Activated B cell treated with CpG ODN at 0.5 μM for 24 hours (primary cell): ENCODE measurements around the gene RPL27. TPM values are rescaled to one million over a fixed set of nuclear protein-coding genes. Genes with fewer than 3 reads are reported as not detected.

Experiments
- ATAC-seq: fragments of 200-7000 bp; cut with Tn5 transposase; one replicate; pipeline ENCODE4 v1.10.0; 2021; ENCODE audit warnings: low read depth, mild to moderate bottlenecking, moderate library complexity
- CTCF ChIA-PET: fragments of 350-600 bp; sonication (Branson Sonifier 250); formaldehyde crosslinking; loops from one replicate; lab custom pipeline; 2021; ENCODE audit warnings: antibody characterized with exemption; lab: Charles Lee
- POLR2A ChIA-PET: fragments of 350-600 bp; sonication (Branson Sonifier 250); formaldehyde crosslinking; loops from one replicate; lab custom pipeline; 2021; ENCODE audit warnings: antibody characterized with exemption; lab: Charles Lee
- DNase-seq: peaks from one replicate; pipeline ENCODE4 v3.0.0; 2022
- H3K27ac Mint-ChIP-seq: one replicate; pipeline ENCODE4 v1.8.0; 2020; ENCODE audit warnings: mixed read lengths
- H3K27me3 Mint-ChIP-seq: one replicate; pipeline ENCODE4 v1.8.0; 2021; ENCODE audit warnings: mixed read lengths
- H3K36me3 Mint-ChIP-seq: one replicate; pipeline ENCODE4 v1.8.0; 2021; ENCODE audit warnings: low read depth, mixed read lengths
- H3K4me1 Mint-ChIP-seq: one replicate; pipeline ENCODE4 v1.8.0; 2021; ENCODE audit warnings: mixed read lengths
- H3K4me3 Mint-ChIP-seq: one replicate; pipeline ENCODE4 v1.8.0; 2020; ENCODE audit warnings: mild to moderate bottlenecking, mixed read lengths
- H3K9me3 Mint-ChIP-seq: one replicate; pipeline ENCODE4 v1.8.0; 2020; ENCODE audit warnings: mixed read lengths
- CTCF ChIP-seq: fragments of 200-600 bp; IDR thresholded peaks from one replicate; pipeline ENCODE4 v1.8.0; 2022; ENCODE audit warnings: antibody characterized with exemption, mild to moderate bottlenecking
- intact Hi-C: fragments of 100-400 bp; cut with micrococcal nuclease; formaldehyde crosslinking; loops from one replicate; pipeline ENCODE4 v1.15.1; 2024
- total RNA-seq: library from RNA; stranded (reverse); gene quantifications from 2 replicates; pipeline ENCODE4 v1.2.3, GENCODE V29; 2022

RPL27 gene
- total RNA-seq, 1 donor from 2014 or later: 1,189 TPM

GRCh38 chr17:43014020-43014648 lies 15.9 kb downstream of the RPL27 start:
- DNase-seq (no peak), ATAC-seq (no peak)
- Mint-ChIP-seq H3K9me3 (no peaks in the 10 kb centered on the region), H3K27me3 (no peaks in the 10 kb centered on the region), H3K27ac (no peak overlapping the region), H3K36me3 (peaks cover 52% of the 10 kb centered on the region), H3K4me1 (peaks cover 5% of the 10 kb centered on the region), H3K4me3 (no peak overlapping the region)
- ChIA-PET CTCF (no interaction called here), POLR2A (interaction anchor here (0.5 to 1.4 kb wide), 2 partner anchors 16 to 29 kb away, joined by 5 to 7 read pairs; partner anchors contain the start of gene RPL27)
- intact Hi-C loops: no loop called here
- no peak for TF ChIP-seq CTCF

- H3K36me3 Mint-ChIP-seq: peaks cover 52% of the 10 kb centered on the region
- no peak for ATAC-seq
- TF ChIP-seq CTCF: no peak
- DNase-seq: no peak
- no peaks in the 10 kb centered on the region for H3K9me3 Mint-ChIP-seq
- peaks cover 5% of the 10 kb centered on the region for H3K4me1 Mint-ChIP-seq
- ChIA-PET POLR2A (interaction anchor here (0.6 to 0.8 kb wide), 3 partner anchors 14 to 184 kb away, joined by 5 to 7 read pairs (median 5); partner anchors contain the start of gene RPL27), CTCF (no interaction called here)
- intact Hi-C loops: no loop called here
- H3K27me3 Mint-ChIP-seq: no peaks in the 10 kb centered on the region
- H3K27ac Mint-ChIP-seq: peak overlapping the region; percentile 3
- no peak overlapping the region for H3K4me3 Mint-ChIP-seq
These were observed 16.7 kb downstream of the RPL27 start for GRCh38 chr17:43014649-43015542.

GRCh38 chr17:43015579-43015978 lies 17.4 kb downstream of the RPL27 start:
- Mint-ChIP-seq H3K9me3 (no peaks in the 10 kb centered on the region), H3K4me1 (peaks cover 1% of the 10 kb centered on the region), H3K27me3 (no peaks in the 10 kb centered on the region), H3K36me3 (peaks cover 51% of the 10 kb centered on the region), H3K27ac (peak overlapping the region; percentile 1), H3K4me3 (no peak overlapping the region)
- intact Hi-C loops: no loop called here
- ATAC-seq: no peak
- DNase-seq: no peak
- TF ChIP-seq CTCF: no peak
- ChIA-PET POLR2A (interaction anchor here (0.6 kb wide), 1 partner anchor 183 kb away, joined by 5 read pairs; no protein-coding TSS in a partner anchor), CTCF (no interaction called here)

- intact Hi-C loops: no loop called here
- Mint-ChIP-seq H3K4me1 (peaks cover 5% of the 10 kb centered on the region), H3K36me3 (peaks cover 49% of the 10 kb centered on the region), H3K27me3 (no peaks in the 10 kb centered on the region), H3K27ac (no peak overlapping the region), H3K4me3 (no peak overlapping the region), H3K9me3 (no peaks in the 10 kb centered on the region)
- POLR2A ChIA-PET: no interaction called here
- CTCF ChIA-PET: no interaction called here
- DNase-seq: no peak
- no peak for TF ChIP-seq CTCF
- ATAC-seq: no peak
These were observed 18.0 kb downstream of the RPL27 start for GRCh38 chr17:43016216-43016615.
